Adrenal gland (tissue), 12 donors: Measurements from ENCODE around the gene MRPL44. TPM values are rescaled to one million over a fixed set of nuclear protein-coding genes. Genes with fewer than 3 reads are reported as not detected.

ENCODE experiments used
- DNase-seq, 7 donors: peaks; one replicate each; pipeline ENCODE4 v3.0.0-alpha.2; 2019 to 2020
- H3K27ac ChIP-seq, 5 donors: fragments of 200-600 bp; sonication (generic) in 4 of 5; 1 replicate in 3 of 5; 2 replicates in 2 of 5; pipeline versions ENCODE4 v1.5.1 to v1.8.0; 2016 to 2020; ENCODE audit warnings: mild to moderate bottlenecking in 1 of 5
- H3K27me3 ChIP-seq: fragments of 200-600 bp; 2 replicates; pipeline ENCODE4 v1.8.0; 2021
- H3K36me3 ChIP-seq, 2 donors: fragments of 200-600 bp; replicated peaks in 1 of 2; 1 replicate in 1 of 2; 2 replicates in 1 of 2; pipeline versions ENCODE4 v1.5.1 to v1.8.0; 2018 to 2022
- H3K4me1 ChIP-seq, 2 donors: fragments of 200-600 bp; replicated peaks in 1 of 2; 1 replicate in 1 of 2; 2 replicates in 1 of 2; pipeline versions ENCODE4 v1.5.1 to v1.8.0; 2018 to 2021
- H3K4me3 ChIP-seq, 4 donors: fragments of 200-600 bp; sonication (generic) in 3 of 4; one replicate each; pipeline ENCODE4 v1.5.1; 2016 to 2018
- H3K9me3 ChIP-seq, 3 donors: fragments of 200-600 bp; sonication (generic) in 1 of 3; replicated peaks in 1 of 3; 1 replicate in 2 of 3; 2 replicates in 1 of 3; pipeline versions ENCODE4 v1.5.1 to v1.8.0; 2016 to 2021
- CTCF ChIP-seq, 6 experiments: fragments of 450-650 bp in 4 of 6; fragments of 200-600 bp in 2 of 6; sonication (generic) in 1 of 6; IDR thresholded peaks; 1 replicate in 5 of 6; 2 replicates in 1 of 6; pipeline versions ENCODE4 v1.5.1 to v1.8.0; 2016 to 2021; ENCODE audit warnings: antibody characterized with exemption in 6 of 6, mild to moderate bottlenecking in 2 of 6, moderate library complexity in 1 of 6
- POLR2A ChIP-seq, 2 donors: fragments of 450-650 bp; IDR thresholded peaks; one replicate each; pipeline ENCODE4 v1.6.1; 2017; ENCODE audit warnings: antibody characterized with exemption in 2 of 2, mild to moderate bottlenecking in 2 of 2, moderate library complexity in 1 of 2
- WGBS, 4 donors: extraction: QIAGEN DNeasy Blood & Tissue Kit in 2 of 4; methylation state at CpG; one replicate each; pipeline versions ENCODE4 v1.1.5 to v1.1.7; 2013 to 2017; 5-methylcytosine and 5-hydroxymethylcytosine counted together
- intact Hi-C, 2 donors: fragments of 100-400 bp; cut with DNase I; formaldehyde crosslinking; loops; one replicate each; pipeline versions ENCODE4 v1.14.1 to v1.15.0; 2022 to 2023
- polyA plus RNA-seq, 3 donors: library from polyadenylated mRNA; stranded (reverse); fragments of 200-250 nt in 2 of 3; fragments of 350-450 nt in 1 of 3; fragmentation: Illumina TruSeq in 1 of 3; extraction: RNeasy Lipid Tissue Mini Kit (QIAGEN cat#74804) in 1 of 3; gene quantifications; one replicate each; pipeline ENCODE4 v1.2.3, GENCODE V29; 2013 to 2014
- total RNA-seq, 9 donors: library from RNA; depleted of rRNA in 4 of 9; stranded (reverse); fragments of >200 nt in 4 of 9; fragments of 120-200 nt in 1 of 9; fragmentation: NEBNext Ultra II Directional in 1 of 9; extraction: Animal tissue kit (Norgen Biotek cat#: 25700) in 1 of 9; gene quantifications; one replicate each; pipeline versions ENCODE4 v1.1.0 to v1.2.4, GENCODE V29; 2013 to 2023
- donor health status: healthy with polysubstance abuse.
- donor health status: Bipolar disorder and iron deficiency.
- donor health status: DM: yes; HTN: yes; CAD: no.
- donor health status: DM: no; HTN: no; CAD: no.
- donor health status: DM: no; HTN: no; CAD: no.
- donor health status: DM: yes; HTN: yes; CAD: no.

Gene MRPL44
- total and polyA plus RNA-seq, 12 donors, result 11.7 to 99.2 (median 38.0) TPM

- no peak for TF ChIP-seq CTCF (IDR thresholded peaks at IDR 0.05)
- no peak for TF ChIP-seq POLR2A (IDR thresholded peaks at IDR 0.05)
- Histone ChIP-seq H3K27me3 (no peaks in the 10 kb centered on the region), H3K36me3 (no peaks in the 10 kb centered on the region), H3K4me3 (no peak overlapping the region), H3K27ac (no peak overlapping the region), H3K9me3 (peaks cover 0 to 4% (median 0%) of the 10 kb centered on the region in 3 donors), H3K4me1 (peaks cover 0 to 7% of the 10 kb centered on the region in 2 donors)
- WGBS, 4 donors, result 90 to 100% (median 95%) methylated on average over 3 of the region's 3 CpGs
- intact Hi-C loops, result no loop called here
- DNase-seq, result no peak
These were observed 32.2 kb upstream of the MRPL44 start for GRCh38 chr2:223925106-223925505.

- intact Hi-C loops, result no loop called here
- no peak overlapping the region for H3K27ac ChIP-seq
- H3K36me3 ChIP-seq, result no peaks in the 10 kb centered on the region
- no peaks in the 10 kb centered on the region for H3K27me3 ChIP-seq
- DNase-seq, result no peak
- peaks cover 0 to 4% (median 0%) of the 10 kb centered on the region in 3 donors for H3K9me3 ChIP-seq
- H3K4me1 ChIP-seq, result peaks cover 8 to 24% of the 10 kb centered on the region in 2 donors
- TF ChIP-seq CTCF (IDR thresholded peaks at IDR 0.05), result no peak
- H3K4me3 ChIP-seq, result no peak overlapping the region
- WGBS, 4 donors, result 84 to 92% (median 87%) methylated on average over 6 to 7 of the region's 7 CpGs
These were observed 28.9 kb upstream of the MRPL44 start for GRCh38 chr2:223928113-223929006.

- 45 to 59% (median 57%) methylated on average over 4 of the region's 4 CpGs for WGBS, 4 donors
- Histone ChIP-seq H3K27ac (no peak overlapping the region), H3K4me1 (peaks cover 8 to 24% of the 10 kb centered on the region in 2 donors), H3K27me3 (no peaks in the 10 kb centered on the region), H3K9me3 (peaks cover 0 to 4% (median 0%) of the 10 kb centered on the region in 3 donors), H3K36me3 (no peaks in the 10 kb centered on the region), H3K4me3 (no peak overlapping the region)
- intact Hi-C loops, result no loop called here
- no peak for TF ChIP-seq POLR2A (IDR thresholded peaks at IDR 0.05)
- no peak for TF ChIP-seq CTCF (IDR thresholded peaks at IDR 0.05)
- no peak for DNase-seq
These were observed 27.6 kb upstream of the MRPL44 start for GRCh38 chr2:223929571-223930102.

- peak; percentile 48 to 87 (median 75) for DNase-seq
- H3K4me1 ChIP-seq, result peaks cover 8 to 24% of the 10 kb centered on the region in 2 donors
These were observed 26.9 kb upstream of the MRPL44 start for GRCh38 chr2:223930103-223930976.

More at GRCh38 chr2:223930103-223930976, 26.9 kb upstream of the MRPL44 start:
- H3K27me3 ChIP-seq, result no peaks in the 10 kb centered on the region
- H3K9me3 ChIP-seq, result peaks cover 0 to 4% (median 0%) of the 10 kb centered on the region in 3 donors
- H3K4me3 ChIP-seq, result no peak overlapping the region
- WGBS, 4 donors, result 72 to 80% (median 73%) methylated on average over 20 to 23 of the region's 23 CpGs
- intact Hi-C loops, result no loop called here
- H3K27ac ChIP-seq, result peak overlapping the region in 3 of 5 donors; percentile 4 to 50 (median 27)
- TF ChIP-seq CTCF (IDR thresholded peaks at IDR 0.05) (no peak), POLR2A (IDR thresholded peaks at IDR 0.05) (no peak)
- H3K36me3 ChIP-seq, result no peaks in the 10 kb centered on the region
